ENCODE measurements around the gene GATD1. TPM values are rescaled to one million over a fixed set of nuclear protein-coding genes. Genes with fewer than 3 reads are reported as not detected.
A peak's percentile ranks its signal among the peaks of the same experiment; 100 is the strongest.

GATD1 gene
- total RNA-seq, 2 experiments from 2014 or later: 109 to 117 TPM

GRCh38 chr11:783581-784015, 6.3 kb upstream of the GATD1 start:
- Histone ChIP-seq H3K9me2 (ENCODE audit: insufficient read depth, low read length) (no peaks in the 10 kb centered on the region), H3K4me2 (ENCODE audit: low read length) (no peak overlapping the region), H3K4me1 (ENCODE audit: insufficient read depth, low read length, poor library complexity, severe bottlenecking) (peaks cover 18% of the 10 kb centered on the region), H3K79me2 (ENCODE audit: insufficient read depth, low read depth, low read length) (peaks cover 2% of the 10 kb centered on the region; the same call in 1 of the 2 replicates), H3K36me3 (ENCODE audit: insufficient read depth, low read length) (peaks cover 8% of the 10 kb centered on the region; the same call in 1 of the 2 replicates), H3K27ac (ENCODE audit: low read depth, low read length, poor library complexity, severe bottlenecking) (no peak overlapping the region), H3K9me3 (ENCODE audit: low read length) (no peaks in the 10 kb centered on the region), H4K20me1 (ENCODE audit: insufficient read depth, low read length) (no peaks in the 10 kb centered on the region), H3K4me3 (ENCODE audit: low read depth, low read length, poor library complexity, severe bottlenecking) (no peak overlapping the region), H2AFZ (ENCODE audit: low read length) (no peak overlapping the region)
- ChIA-PET POLR2A (interaction anchor here (0.6 kb wide), 1 partner anchor 62 kb away, joined by 3 read pairs; no protein-coding TSS in a partner anchor), CTCF (ENCODE audit: unreplicated experiment) (no interaction called here)
- no peak for DNase-seq (ENCODE audit: low spot score)
- no peak for TF ChIP-seq CTCF (conservative IDR thresholded peaks at IDR 0.05; ENCODE audit: low read length)
- no peak for TF ChIP-seq EZH2phosphoT487 (IDR thresholded peaks at IDR 0.05; ENCODE audit: borderline replicate concordance, low read depth, low read length)
- intact Hi-C loops (cut with micrococcal nuclease; ENCODE audit: unreplicated experiment): no loop called here
- BruUV-seq (replicated peaks): TSS peak; percentile 54

DNA sequence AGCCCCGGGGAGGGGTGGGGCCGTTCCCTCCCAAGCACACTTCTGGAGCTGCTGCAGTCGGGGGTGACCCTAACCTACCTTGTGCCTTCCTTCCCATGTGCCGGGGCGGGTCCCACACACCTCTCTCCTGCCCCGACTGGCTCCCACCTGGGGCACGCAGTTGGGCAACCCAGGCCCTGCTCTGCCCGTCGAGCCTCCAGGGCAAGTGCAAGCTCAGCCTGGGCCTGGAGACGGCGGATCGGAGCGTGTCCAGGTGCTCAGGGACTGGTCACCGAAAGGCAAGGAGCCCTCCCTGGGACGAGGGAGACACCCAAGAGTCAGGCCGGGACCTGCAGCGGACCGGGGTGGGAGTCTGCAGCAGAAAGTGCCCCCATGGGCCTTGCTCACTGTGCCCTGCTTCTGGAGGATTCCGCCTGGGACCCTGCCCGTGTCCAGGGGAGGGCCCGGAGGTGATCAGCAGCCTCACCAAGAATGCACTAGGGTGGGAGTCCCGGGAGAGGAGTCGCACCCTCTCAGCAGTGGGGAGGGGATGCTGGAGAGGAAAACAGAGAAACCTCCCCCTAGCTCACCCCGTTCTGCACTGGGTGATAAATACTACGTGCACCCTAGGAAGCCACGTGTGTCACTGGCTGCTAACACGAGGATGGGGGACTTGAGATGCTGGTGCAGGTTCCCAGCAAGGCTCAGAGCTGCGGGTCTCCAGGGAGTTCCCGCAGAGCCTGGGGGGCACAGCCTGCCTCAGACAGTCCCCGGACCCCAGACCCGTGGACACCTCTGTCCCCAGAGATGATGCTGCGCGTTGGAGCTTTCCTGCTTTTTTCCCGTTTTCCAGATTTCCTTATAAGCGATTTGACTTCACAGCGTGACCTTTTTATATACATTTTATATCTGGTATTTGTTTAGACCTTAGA, 5.2 kb upstream of the GATD1 start:
- POLR2A ChIA-PET: no interaction called here
- Histone ChIP-seq H3K27ac (ENCODE audit: low read depth, low read length, poor library complexity, severe bottlenecking) (no peak overlapping the region), H3K4me1 (ENCODE audit: insufficient read depth, low read length, poor library complexity, severe bottlenecking) (peaks cover 13% of the 10 kb centered on the region), H3K4me3 (ENCODE audit: low read depth, low read length, poor library complexity, severe bottlenecking) (no peak overlapping the region), H2AFZ (ENCODE audit: low read length) (no peak overlapping the region), H3K9me2 (ENCODE audit: insufficient read depth, low read length) (no peaks in the 10 kb centered on the region), H3K4me2 (ENCODE audit: low read length) (no peak overlapping the region), H3K36me3 (ENCODE audit: insufficient read depth, low read length) (peaks cover 2% of the 10 kb centered on the region; the same call in 1 of the 2 replicates), H3K79me2 (ENCODE audit: insufficient read depth, low read depth, low read length) (no peaks in the 10 kb centered on the region), H3K9me3 (ENCODE audit: low read length) (no peaks in the 10 kb centered on the region), H4K20me1 (ENCODE audit: insufficient read depth, low read length) (no peaks in the 10 kb centered on the region)
- intact Hi-C loops (cut with micrococcal nuclease; ENCODE audit: unreplicated experiment): no loop called here
- TF ChIP-seq EZH2phosphoT487 (IDR thresholded peaks at IDR 0.05; ENCODE audit: borderline replicate concordance, low read depth, low read length) (no peak), CTCF (conservative IDR thresholded peaks at IDR 0.05; ENCODE audit: low read length) (no peak)
- CTCF ChIA-PET (ENCODE audit: unreplicated experiment): no interaction called here
- DNase-seq (ENCODE audit: low spot score): no peak
- BruUV-seq (replicated peaks): no TSS peak
